GM18499 (cell line): ENCODE measurements around the gene FARS2.

Source experiments
- ATAC-seq: cut with Tn5 transposase; IDR thresholded peaks from one replicate; pipeline ENCODE4 v1.9.1; 2021; ENCODE audit warnings: moderate number of reproducible peaks; ENCODE audit not compliant: insufficient read depth, unreplicated experiment

FARS2 gene

GRCh38 chr6:5405976-5406375 is 144.7 kb downstream of the FARS2 start:
- no peak for ATAC-seq

GRCh38 chr6:5411414-5411813 is 150.1 kb downstream of the FARS2 start:
- ATAC-seq: no peak

DNA sequence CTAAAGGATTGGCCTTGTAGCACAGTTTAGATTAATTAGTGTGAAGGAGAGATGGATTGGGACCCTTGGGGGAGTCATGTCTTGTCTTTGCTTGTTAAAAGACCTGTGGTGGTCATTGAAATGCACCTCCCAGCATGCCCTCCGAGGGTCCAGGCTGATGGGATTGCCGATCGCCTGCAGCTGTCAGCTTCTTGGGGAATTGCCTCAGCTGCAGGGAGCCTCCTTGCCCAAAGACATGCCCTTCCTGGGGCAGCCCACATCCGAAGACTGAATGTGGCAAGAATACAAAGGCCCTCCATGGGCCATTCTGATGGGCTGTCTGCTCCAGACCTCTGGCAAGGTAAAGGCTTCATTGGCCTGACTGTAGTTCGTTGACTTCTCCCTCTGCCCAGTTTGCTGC is 150.7 kb downstream of the FARS2 start:
- ATAC-seq: no peak

- ATAC-seq: no peak
Measured at GRCh38 chr6:5412663-5413062, 151.3 kb downstream of the FARS2 start.

DNA sequence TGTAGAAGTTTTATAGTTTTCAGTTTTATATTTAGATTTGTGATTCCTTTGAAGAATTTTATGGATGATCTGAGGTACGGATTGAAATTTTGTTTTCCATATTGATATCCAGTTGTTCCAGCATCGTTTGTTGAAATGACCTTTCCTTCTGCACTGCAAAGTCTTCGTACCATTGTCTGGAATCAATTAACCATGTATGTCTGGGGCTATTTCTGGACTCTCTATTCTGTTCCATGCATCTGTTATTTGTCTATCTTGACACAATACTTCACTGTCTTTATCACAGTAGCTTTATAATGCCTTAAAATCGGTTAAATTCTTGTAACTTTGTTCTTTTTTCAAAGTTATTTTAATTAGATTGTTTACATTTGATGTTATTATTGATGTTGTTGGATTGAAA is 154.9 kb downstream of the FARS2 start:
- no peak for ATAC-seq

DNA sequence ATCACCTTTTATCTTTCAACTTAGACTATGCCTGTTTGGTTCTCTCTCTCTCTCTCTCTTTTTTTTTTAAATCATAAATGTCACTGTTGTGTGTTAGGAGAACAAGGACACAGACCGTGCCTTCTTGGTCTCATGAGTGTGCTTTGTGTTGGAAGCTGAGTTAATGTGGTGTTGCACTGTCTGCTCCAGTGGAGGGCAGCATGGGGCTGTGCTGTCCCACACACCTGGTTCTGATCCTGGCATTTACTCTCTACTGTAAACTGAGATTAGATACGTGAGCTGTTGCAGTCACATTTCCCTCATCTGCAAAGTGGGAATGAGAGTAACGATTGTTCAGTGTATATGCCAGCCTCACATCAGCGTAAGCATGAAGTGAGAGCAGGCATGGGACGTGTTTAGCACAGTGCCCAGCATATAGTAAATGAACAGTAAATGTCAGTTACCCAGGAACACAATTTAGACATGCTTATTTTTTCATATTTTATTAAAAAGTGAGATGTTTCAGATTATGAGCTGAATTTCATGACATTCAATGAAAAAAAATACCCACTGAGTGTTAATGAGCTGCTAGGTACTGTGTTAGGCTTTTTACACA is 161.1 kb downstream of the FARS2 start:
- ATAC-seq: no peak

- no peak for ATAC-seq
Measured at GRCh38 chr6:5423251-5423650, 161.9 kb downstream of the FARS2 start.

- ATAC-seq: no peak
Measured at GRCh38 chr6:5424726-5425125, 163.4 kb downstream of the FARS2 start.

GRCh38 chr6:5425267-5425666 is 164.0 kb downstream of the FARS2 start:
- ATAC-seq: no peak

DNA sequence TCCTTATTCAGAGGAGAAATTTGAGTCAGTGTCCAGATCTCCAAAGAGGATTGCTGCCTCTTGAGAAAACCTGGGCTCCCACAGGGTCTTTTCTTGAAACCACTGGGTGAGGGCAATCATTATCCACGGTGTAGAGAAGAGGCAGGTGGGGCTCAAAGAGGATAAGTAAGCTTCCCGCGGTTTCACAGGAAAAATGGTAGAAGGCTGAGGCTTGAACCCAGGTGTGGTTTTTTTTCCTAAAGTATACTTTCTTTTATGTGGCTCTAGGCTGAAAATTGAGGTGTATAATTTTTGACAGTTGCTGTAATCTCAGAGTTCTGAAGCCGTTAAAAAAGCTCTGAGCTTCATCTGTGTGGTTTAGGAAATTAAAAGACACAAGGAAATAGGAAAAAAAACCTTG is 164.5 kb downstream of the FARS2 start:
- no peak for ATAC-seq

- ATAC-seq: no peak
Measured at GRCh38 chr6:5427586-5427985, 166.3 kb downstream of the FARS2 start.

GRCh38 chr6:5433324-5433723 is 172.0 kb downstream of the FARS2 start:
- ATAC-seq: no peak

DNA sequence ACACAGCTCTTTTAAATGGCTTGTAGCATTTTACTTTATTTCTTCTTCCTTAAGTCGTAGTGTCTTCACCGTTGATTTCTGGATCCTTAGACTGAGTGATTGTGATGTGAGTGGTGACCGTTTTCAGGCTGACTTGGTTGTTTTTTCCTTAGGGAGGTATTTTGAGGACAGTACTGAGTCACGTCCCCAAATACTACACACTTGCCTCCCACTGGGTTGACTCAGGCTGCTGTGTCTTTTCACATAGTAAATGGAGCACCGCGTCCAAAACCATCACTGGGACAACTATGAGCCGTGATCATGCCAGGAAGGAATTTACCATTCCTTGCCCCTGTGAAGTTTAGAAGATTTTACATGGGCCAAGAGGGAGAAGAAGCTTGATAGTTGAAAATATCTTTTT is 174.1 kb downstream of the FARS2 start:
- no peak for ATAC-seq

GRCh38 chr6:5438922-5439584 is 177.7 kb downstream of the FARS2 start:
- no peak for ATAC-seq

- no peak for ATAC-seq
Measured at GRCh38 chr6:5439749-5440148, 178.4 kb downstream of the FARS2 start.

DNA sequence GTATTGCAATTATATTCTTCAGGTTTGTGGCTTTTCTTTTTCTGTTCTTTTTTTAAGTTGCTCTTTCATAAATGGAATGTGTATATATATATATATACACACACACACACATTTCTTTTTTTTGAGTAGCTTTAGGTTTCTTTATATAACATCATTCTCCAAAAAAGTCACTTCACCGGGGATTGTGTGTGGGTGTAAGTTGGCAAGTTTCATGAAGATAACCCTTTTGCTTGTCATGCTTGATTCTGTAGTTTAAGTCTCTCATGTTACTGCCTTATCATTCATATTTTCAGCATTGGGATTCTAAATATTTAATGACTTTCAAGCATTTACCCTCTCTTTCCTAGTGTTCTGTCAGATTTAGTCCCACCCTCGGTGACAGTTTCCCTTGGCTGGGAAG is 181.0 kb downstream of the FARS2 start:
- no peak for ATAC-seq

DNA sequence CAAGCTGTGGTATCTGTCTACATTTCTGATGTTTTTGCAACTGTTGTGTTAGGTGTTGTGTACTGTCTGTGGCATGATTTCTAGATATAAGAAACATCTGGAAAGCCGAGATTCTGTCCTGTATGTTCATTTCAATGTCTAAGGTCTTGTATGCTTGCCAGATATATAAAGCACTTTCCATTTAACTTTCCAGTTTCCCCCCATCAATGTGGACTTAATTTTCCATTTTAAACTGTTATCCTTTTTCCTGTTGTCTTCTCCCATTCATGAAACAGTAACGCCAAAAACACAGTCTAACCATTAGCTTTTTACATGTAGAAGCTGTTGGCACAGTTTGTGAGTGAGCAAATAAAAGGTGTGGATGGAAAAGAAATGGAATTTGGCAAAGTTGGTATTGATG is 181.6 kb downstream of the FARS2 start:
- no peak for ATAC-seq

DNA sequence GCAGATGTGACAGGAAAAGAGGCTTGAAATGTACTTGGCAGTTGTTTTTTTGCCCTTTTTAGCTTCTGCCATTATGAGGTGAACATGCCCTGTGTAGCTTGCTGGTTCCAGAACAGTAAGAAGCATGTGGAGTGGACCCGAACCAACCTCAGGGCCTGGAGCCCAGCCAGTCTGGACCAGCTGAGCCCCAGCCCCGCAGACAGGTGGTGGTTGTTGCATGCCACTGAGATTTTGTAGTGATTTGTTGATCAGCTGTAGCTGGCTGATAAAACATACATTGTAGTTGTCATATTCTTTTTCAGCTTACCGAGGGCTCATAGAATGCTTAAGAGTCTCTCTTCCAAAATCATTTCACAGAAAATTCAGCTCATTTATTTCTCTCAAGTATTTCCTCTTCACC is 182.2 kb downstream of the FARS2 start:
- no peak for ATAC-seq

GRCh38 chr6:5446362-5447075 is 185.2 kb downstream of the FARS2 start:
- no peak for ATAC-seq

- no peak for ATAC-seq
Measured at GRCh38 chr6:5447921-5448320, 186.6 kb downstream of the FARS2 start.

DNA sequence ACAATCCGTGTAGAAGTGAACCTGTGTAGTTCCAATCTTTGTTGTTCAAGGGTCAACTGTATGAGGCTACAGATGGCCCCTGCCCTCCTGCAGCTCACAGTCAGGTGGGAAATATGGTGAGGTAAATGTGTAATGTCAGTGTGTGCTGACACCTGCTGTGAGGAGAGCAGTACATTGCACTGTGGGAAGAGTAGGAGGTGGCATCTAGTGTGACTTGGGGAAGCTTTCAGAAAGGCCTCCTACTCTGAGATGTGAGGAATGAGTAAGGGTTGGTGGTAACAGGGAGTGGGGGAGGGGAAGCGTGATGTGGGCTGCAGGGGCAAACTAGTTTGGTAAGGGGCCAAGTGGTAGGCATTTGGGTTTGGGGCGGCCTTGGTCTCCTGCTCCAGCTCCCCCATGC is 188.8 kb downstream of the FARS2 start:
- ATAC-seq: no peak

GRCh38 chr6:5453546-5453945 is 192.2 kb downstream of the FARS2 start:
- no peak for ATAC-seq
